ENCODE measurements around the gene GDE1.

DNA sequence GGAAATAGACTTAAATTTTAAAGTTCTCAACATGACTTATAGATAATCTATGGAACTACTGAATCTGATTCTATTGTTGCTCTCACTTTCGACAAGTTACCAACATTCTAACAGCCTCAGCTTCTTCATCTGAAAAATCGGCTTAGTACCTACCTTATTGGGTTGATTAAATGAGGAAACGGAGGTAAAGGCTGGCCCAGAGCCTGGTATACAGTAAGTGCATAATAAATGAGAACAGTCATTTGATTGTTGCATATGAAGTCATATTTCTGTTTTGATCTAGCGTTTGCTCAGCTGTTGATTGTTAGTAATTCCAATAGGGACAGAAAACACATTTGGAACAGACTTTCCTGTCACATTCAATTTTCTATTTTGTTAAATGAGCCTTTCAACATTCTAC lies 38.2 kb upstream of the GDE1 start:
- TF ChIP-seq, protein P1, sequence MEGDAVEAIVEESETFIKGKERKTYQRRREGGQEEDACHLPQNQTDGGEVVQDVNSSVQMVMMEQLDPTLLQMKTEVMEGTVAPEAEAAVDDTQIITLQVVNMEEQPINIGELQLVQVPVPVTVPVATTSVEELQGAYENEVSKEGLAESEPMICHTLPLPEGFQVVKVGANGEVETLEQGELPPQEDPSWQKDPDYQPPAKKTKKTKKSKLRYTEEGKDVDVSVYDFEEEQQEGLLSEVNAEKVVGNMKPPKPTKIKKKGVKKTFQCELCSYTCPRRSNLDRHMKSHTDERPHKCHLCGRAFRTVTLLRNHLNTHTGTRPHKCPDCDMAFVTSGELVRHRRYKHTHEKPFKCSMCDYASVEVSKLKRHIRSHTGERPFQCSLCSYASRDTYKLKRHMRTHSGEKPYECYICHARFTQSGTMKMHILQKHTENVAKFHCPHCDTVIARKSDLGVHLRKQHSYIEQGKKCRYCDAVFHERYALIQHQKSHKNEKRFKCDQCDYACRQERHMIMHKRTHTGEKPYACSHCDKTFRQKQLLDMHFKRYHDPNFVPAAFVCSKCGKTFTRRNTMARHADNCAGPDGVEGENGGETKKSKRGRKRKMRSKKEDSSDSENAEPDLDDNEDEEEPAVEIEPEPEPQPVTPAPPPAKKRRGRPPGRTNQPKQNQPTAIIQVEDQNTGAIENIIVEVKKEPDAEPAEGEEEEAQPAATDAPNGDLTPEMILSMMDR (IDR thresholded peaks at IDR 0.05; ENCODE audit: poor library complexity) = no peak
- no peak for TF ChIP-seq EZH2 (IDR thresholded peaks at IDR 0.05; ENCODE audit: borderline replicate concordance)
- no peak for TF ChIP-seq EZH2phosphoT487 (IDR thresholded peaks at IDR 0.05; ENCODE audit: low read depth, severe bottlenecking, unreplicated experiment)
